H1 (cell line): ENCODE data around the gene NAA10. TPM values are rescaled to one million over a fixed set of nuclear protein-coding genes. Genes with fewer than 3 reads are reported as not detected.

Experiments
- CTCF ChIA-PET: fragments of 300-600 bp; sonication (Branson Sonifier 250); formaldehyde crosslinking; loops from one replicate; lab custom pipeline; 2021; ENCODE audit not compliant: partially characterized antibody; lab: Charles Lee
- POLR2A ChIA-PET: fragments of 300-600 bp; sonication (Branson Sonifier 250); formaldehyde crosslinking; loops from one replicate; lab custom pipeline; 2021; ENCODE audit warnings: inconsistent platforms; ENCODE audit not compliant: partially characterized antibody; lab: Charles Lee
- DNase-seq, 2 experiments: peaks; one replicate each; pipeline versions ENCODE4 v3.0.0 to v3.0.0-alpha.2; 2010 to 2022; ENCODE audit warnings: low spot score in 2 of 2, low read depth in 1 of 2, mixed read lengths in 1 of 2
- FAIRE-seq: peaks from 2 replicates; lab custom pipeline; 2011; peaks lifted over from hg19 to GRCh38; lab: Jason Lieb, UNC
- H2AFZ ChIP-seq: 2 replicates; pipeline ENCODE4 v1.8.1; 2012; ENCODE audit warnings: low read length, inconsistent platforms
- H2AK5ac ChIP-seq: 2 replicates; pipeline ENCODE4 v1.6.1; 2013; ENCODE audit warnings: low read depth, low read length
- H2BK120ac ChIP-seq: replicated peaks from 2 replicates; pipeline ENCODE3; 2013; ENCODE audit warnings: low read depth, low read length, inconsistent platforms
- H2BK12ac ChIP-seq: 2 replicates; pipeline ENCODE4 v1.6.1; 2013; ENCODE audit warnings: low read depth, low read length
- H2BK15ac ChIP-seq: 2 replicates; pipeline ENCODE4 v1.6.1; 2013; ENCODE audit warnings: low read length
- H2BK20ac ChIP-seq: 2 replicates; pipeline ENCODE4 v1.6.1; 2013; ENCODE audit warnings: low read length
- H2BK5ac ChIP-seq: 2 replicates; pipeline ENCODE4 v1.6.1; 2013; ENCODE audit warnings: low read depth, low read length
- H3K14ac ChIP-seq: 2 replicates; pipeline ENCODE4 v1.6.1; 2013; ENCODE audit warnings: inconsistent platforms; ENCODE audit not compliant: insufficient read length
- H3K18ac ChIP-seq: 2 replicates; pipeline ENCODE4 v1.6.1; 2013; ENCODE audit warnings: low read length; ENCODE audit errors: extremely low read depth
- H3K23ac ChIP-seq: 2 replicates; pipeline ENCODE4 v1.6.1; 2013; ENCODE audit warnings: inconsistent platforms; ENCODE audit not compliant: insufficient read length
- H3K23me2 ChIP-seq: 2 replicates; pipeline ENCODE4 v1.6.1; 2013; ENCODE audit warnings: low read depth, low read length
- H3K27ac ChIP-seq: 2 replicates; pipeline ENCODE4 v1.6.1; 2011; ENCODE audit warnings: low read depth, low read length, inconsistent platforms
- H3K27me3 ChIP-seq, 4 experiments: replicated peaks in 1 of 4; 1 replicate in 1 of 4; 2 replicates in 3 of 4; pipeline versions ENCODE4 v1.6.1 to v1.8.1; 2011 to 2013; ENCODE audit warnings: low read length in 3 of 4, mild to moderate bottlenecking in 3 of 4, inconsistent platforms in 2 of 4, mixed read lengths in 2 of 4, moderate library complexity in 1 of 4; ENCODE audit not compliant: control insufficient read depth in 3 of 4, insufficient read depth in 3 of 4; ENCODE audit errors: extremely low read depth in 1 of 4
- H3K36me3 ChIP-seq, 4 experiments: 2 replicates each; pipeline versions ENCODE4 v1.6.1 to v1.8.1; 2011 to 2013; ENCODE audit warnings: mild to moderate bottlenecking in 4 of 4, low read length in 3 of 4, moderate library complexity in 2 of 4, control low read depth in 1 of 4, inconsistent platforms in 1 of 4; ENCODE audit not compliant: insufficient read depth in 4 of 4, control insufficient read depth in 2 of 4
- H3K4ac ChIP-seq: replicated peaks from 2 replicates; pipeline ENCODE3; 2013; ENCODE audit warnings: low read length, low read depth, mixed read lengths, inconsistent platforms; ENCODE audit not compliant: insufficient read length
- H3K4me1 ChIP-seq, 4 experiments: replicated peaks in 1 of 4; 1 replicate in 1 of 4; 2 replicates in 3 of 4; pipeline versions ENCODE4 v1.6.1 to v1.8.1; 2011 to 2013; ENCODE audit warnings: low read length in 3 of 4, inconsistent platforms in 2 of 4, mixed read lengths in 1 of 4; ENCODE audit not compliant: insufficient read depth in 4 of 4, control insufficient read depth in 3 of 4
- H3K4me2 ChIP-seq, 2 experiments: 2 replicates each; pipeline versions ENCODE4 v1.6.1 to v1.8.1; 2011 to 2013; ENCODE audit warnings: low read depth in 2 of 2, low read length in 2 of 2, control low read depth in 1 of 2, inconsistent platforms in 1 of 2, mild to moderate bottlenecking in 1 of 2; ENCODE audit not compliant: insufficient read depth in 1 of 2
- H3K4me3 ChIP-seq, 4 experiments: fragments of 200-600, 300-600 bp in 1 of 4; sonication (generic), shearing (Covaris generic), sonication (Bioruptor Twin) in 1 of 4; 2 replicates each; pipeline versions ENCODE4 v1.5.1 to v1.8.1; 2011 to 2016; ENCODE audit warnings: low read length in 4 of 4, low read depth in 3 of 4, control low read depth in 2 of 4, inconsistent platforms in 2 of 4, mild to moderate bottlenecking in 2 of 4, mixed read lengths in 1 of 4, moderate library complexity in 1 of 4; ENCODE audit not compliant: insufficient read depth in 2 of 4; ENCODE audit errors: extremely low read depth in 1 of 4
- H3K56ac ChIP-seq: replicated peaks from 2 replicates; pipeline ENCODE3; 2013; ENCODE audit warnings: low read depth, mild to moderate bottlenecking, mixed read lengths, low read length, inconsistent platforms; ENCODE audit not compliant: insufficient read length
- H3K79me1 ChIP-seq: 2 replicates; pipeline ENCODE4 v1.6.1; 2013; ENCODE audit warnings: low read depth, low read length, control low read depth
- H3K79me2 ChIP-seq, 2 experiments: 2 replicates each; pipeline versions ENCODE4 v1.6.1 to v1.8.1; 2012 to 2013; ENCODE audit warnings: low read length in 2 of 2, mild to moderate bottlenecking in 2 of 2, inconsistent platforms in 1 of 2; ENCODE audit not compliant: insufficient read depth in 2 of 2, control insufficient read depth in 1 of 2
- H3K9ac ChIP-seq, 4 experiments: replicated peaks in 1 of 4; 1 replicate in 1 of 4; 2 replicates in 3 of 4; pipeline versions ENCODE4 v1.6.1 to v1.8.1; 2011 to 2013; ENCODE audit warnings: low read depth in 3 of 4, low read length in 3 of 4, control low read depth in 2 of 4, mild to moderate bottlenecking in 2 of 4, moderate library complexity in 2 of 4, inconsistent platforms in 1 of 4; ENCODE audit errors: extremely low read depth in 1 of 4
- H3K9me3 ChIP-seq, 2 experiments: 2 replicates each; pipeline versions ENCODE4 v1.6.1 to v1.8.1; 2012 to 2013; ENCODE audit warnings: mild to moderate bottlenecking in 2 of 2, moderate library complexity in 2 of 2, control low read depth in 1 of 2, inconsistent platforms in 1 of 2, low read depth in 1 of 2, low read length in 1 of 2, mixed read lengths in 1 of 2; ENCODE audit not compliant: insufficient read depth in 2 of 2
- H4K20me1 ChIP-seq, 2 experiments: replicated peaks in 1 of 2; 2 replicates each; pipeline versions ENCODE3 to v1.8.1; 2011 to 2013; ENCODE audit warnings: inconsistent platforms in 2 of 2, low read length in 2 of 2, mild to moderate bottlenecking in 1 of 2; ENCODE audit not compliant: insufficient read depth in 2 of 2, control insufficient read depth in 1 of 2
- H4K5ac ChIP-seq: 2 replicates; pipeline ENCODE4 v1.6.1; 2013; ENCODE audit warnings: low read length, low read depth, mixed read lengths, inconsistent platforms; ENCODE audit not compliant: insufficient read length
- H4K8ac ChIP-seq: 2 replicates; pipeline ENCODE4 v1.8.0; 2013; ENCODE audit warnings: mild to moderate bottlenecking, moderate library complexity, low read length, inconsistent platforms; ENCODE audit not compliant: insufficient read depth; ENCODE audit errors: extremely low read depth
- H4K91ac ChIP-seq: replicated peaks from 2 replicates; pipeline ENCODE3; 2013; ENCODE audit warnings: low read length, mixed read lengths, inconsistent platforms; ENCODE audit not compliant: insufficient read length
- CHD2 ChIP-seq: IDR thresholded peaks from 2 replicates; pipeline ENCODE4 v1.6.1; 2012; ENCODE audit warnings: low read length, improper control_type of control experiment
- CTCF ChIP-seq, 3 experiments: IDR thresholded peaks; 1 replicate in 2 of 3; 2 replicates in 1 of 3; pipeline versions ENCODE4 v1.5.1 to v1.6.1; 2011; ENCODE audit warnings: low read length in 3 of 3, mild to moderate bottlenecking in 3 of 3, inconsistent platforms in 2 of 3, low read depth in 1 of 3, moderate library complexity in 1 of 3; ENCODE audit not compliant: insufficient read depth in 1 of 3; ENCODE audit errors: control extremely low read depth in 1 of 3
- WGBS, 2 experiments: shearing (Covaris generic) in 1 of 2; methylation state at CpG; one replicate each; pipeline versions ENCODE4 v1.1.6 to v1.1.7; 2013 to 2015; ENCODE audit warnings: low lambda C conversion rate in 2 of 2, mixed read lengths in 2 of 2, inconsistent platforms in 1 of 2, low coverage in 1 of 2, missing lambda C conversion rate in 1 of 2; ENCODE audit not compliant: insufficient replicate concordance in 2 of 2, insufficient coverage in 1 of 2, insufficient read length in 1 of 2; ENCODE audit errors: extremely low coverage in 1 of 2, missing lambda C conversion rate in 1 of 2; 5-methylcytosine and 5-hydroxymethylcytosine counted together
- polyA plus RNA-seq, 7 experiments: library from polyadenylated mRNA; depleted of rRNA in 3 of 7; stranded (reverse) in 5 of 7; unstranded in 2 of 7; fragments of >200 nt in 5 of 7; fragments of 200-250 nt in 2 of 7; gene quantifications; 1 replicate in 5 of 7; 2 replicates in 1 of 7; 4 replicates in 1 of 7; pipeline versions ENCODE4 v1.2.1 to v1.2.3, GENCODE V29; 2011 to 2013; ENCODE audit warnings: missing spikeins in 2 of 7, mixed read lengths in 2 of 7
- total RNA-seq: library from RNA; stranded (reverse); fragmentation: NEBNext Ultra II Directional; extraction: Animal tissue kit (Norgen Biotek cat#: 25700); gene quantifications from 2 replicates; pipeline ENCODE4 v1.2.1, GENCODE V29; 2021
- TF ChIP-seq, protein P1 (sequence below): IDR thresholded peaks from 2 replicates; pipeline ENCODE4 v1.6.1; 2012; ENCODE audit warnings: inconsistent platforms

NAA10 gene
- total and polyA plus RNA-seq, 2 of the 8 experiments (the other 6 are each of a cell fraction or from before 2014, with no cell fraction given): 80.4 to 98.8 TPM

DNA sequence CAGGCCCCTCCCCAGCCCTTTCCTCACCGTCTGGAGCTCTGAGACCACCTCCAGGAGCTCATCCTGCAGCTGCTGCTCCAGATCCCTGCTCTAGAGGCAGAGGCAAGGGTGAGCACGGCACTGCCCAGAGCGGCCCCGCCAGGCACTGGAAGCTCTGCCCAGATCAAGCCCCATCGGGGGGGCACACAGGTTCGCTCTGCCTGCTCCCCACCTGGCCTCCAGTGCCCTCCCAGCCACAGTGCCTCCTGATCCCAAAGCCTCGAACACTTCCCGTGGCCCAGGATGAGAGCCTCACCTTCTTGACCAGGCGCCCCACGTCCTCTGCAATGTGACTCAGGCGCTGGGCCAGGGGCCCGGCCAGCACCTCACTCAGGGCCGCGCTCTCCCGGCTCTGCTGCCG lies 13.8 kb downstream of the NAA10 start:
- Histone ChIP-seq H2BK15ac (no peak overlapping the region), H3K18ac (no peak overlapping the region), H3K79me2 (peaks cover 0 to 3% of the 10 kb centered on the region in 2 experiments; a peak in 1 of 4 replicates), H2AK5ac (no peak overlapping the region), H4K8ac (no peak overlapping the region), H3K4ac (no peak overlapping the region), H3K4me3 (no peak overlapping the region), H4K20me1 (peaks cover 0 to 2% of the 10 kb centered on the region in 2 experiments), H4K5ac (no peak overlapping the region), H3K14ac (no peak overlapping the region), H3K79me1 (no peaks in the 10 kb centered on the region; the same call in 1 of the 2 replicates), H3K27ac (no peak overlapping the region), H3K23ac (no peak overlapping the region), H4K91ac (no peak overlapping the region), H2BK120ac (no peak overlapping the region), H3K4me1 (peaks cover 0 to 7% (median 1%) of the 10 kb centered on the region in 4 experiments; a peak in 5 of 7 replicates), H3K9me3 (no peaks in the 10 kb centered on the region), H2BK5ac (no peak overlapping the region), H2AFZ (no peak overlapping the region), H2BK12ac (no peak overlapping the region), H3K36me3 (0 out of 8 replicates have a peak, but pooled peaks cover 0 to 2% (median 0%) of the 10 kb centered on the region in 4 experiments), H3K27me3 (no peaks in the 10 kb centered on the region), H3K9ac (no peak overlapping the region), H2BK20ac (no peak overlapping the region), H3K4me2 (no peak overlapping the region), H3K56ac (no peak overlapping the region), H3K23me2 (0 out of 2 replicates have a peak, but pooled peaks cover 3% of the 10 kb centered on the region)
- WGBS, 2 experiments: 100% methylated on average over 2 of the region's 16 CpGs; no CpG with 5 or more reads in 1 of the 2 experiments
- ChIA-PET CTCF (interaction anchor here (0.8 to 7.0 kb wide), 5 partner anchors 10 to 153 kb away, joined by 3 to 65 read pairs (median 3); no protein-coding TSS in a partner anchor), POLR2A (interaction anchor here (1.0 to 14.9 kb wide), 3 partner anchors 12 to 58 kb away, joined by 3 to 231 read pairs (median 9); partner anchors contain the start of genes NAA10 and RENBP)
- no peak for DNase-seq
- FAIRE-seq: no peak
- TF ChIP-seq, protein P1, sequence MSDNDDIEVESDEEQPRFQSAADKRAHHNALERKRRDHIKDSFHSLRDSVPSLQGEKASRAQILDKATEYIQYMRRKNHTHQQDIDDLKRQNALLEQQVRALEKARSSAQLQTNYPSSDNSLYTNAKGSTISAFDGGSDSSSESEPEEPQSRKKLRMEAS: no peak
- TF ChIP-seq CTCF (IDR thresholded peaks at IDR 0.05; ENCODE audit: control extremely low read depth in 1 of 3, insufficient read depth in 1 of 3, low read depth in 1 of 3, low read length in 3 of 3) (no peak), CHD2 (no peak)
